GM13976 (cell line): ENCODE data around the gene LMCD1.

Experiments used
- DNase-seq: peaks from one replicate; pipeline ENCODE4 v3.0.0; 2012; ENCODE audit warnings: low spot score
- in situ Hi-C: fragments of 300-500 bp; cut with MboI; formaldehyde crosslinking; loops from one replicate; pipeline ENCODE4 v1.12.0; 2022; ENCODE audit warnings: low sequenced_read_pairs, mixed read lengths, inconsistent platforms; ENCODE audit not compliant: unreplicated experiment
- TF ChIP-seq, protein P1 (sequence below): IDR thresholded peaks from 2 replicates; pipeline ENCODE4 v1.5.1; 2012; ENCODE audit warnings: borderline replicate concordance, mild to moderate bottlenecking; ENCODE audit not compliant: insufficient read depth; ENCODE audit errors: extremely low read depth, missing control alignments, control extremely low read depth

The LMCD1 gene

DNA sequence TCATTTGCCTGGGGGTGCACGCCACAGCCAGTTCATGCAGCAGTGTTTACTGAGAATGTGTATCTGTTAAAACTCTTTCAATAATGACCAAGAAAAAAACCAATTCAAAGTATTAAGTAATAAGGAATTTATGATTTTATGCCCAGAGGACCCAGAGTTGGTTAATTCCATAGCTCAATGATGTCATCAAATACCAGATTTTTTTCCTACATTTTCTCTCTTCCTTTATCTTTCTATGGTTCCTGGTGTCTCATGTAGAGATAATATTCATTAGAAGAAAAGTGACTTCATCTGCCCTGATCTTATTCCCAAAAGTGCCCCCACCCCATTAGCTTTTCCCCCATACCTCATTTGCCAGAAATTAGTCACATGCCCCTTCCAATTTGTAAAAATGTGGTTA, 44.6 kb upstream of the LMCD1 start:
- in situ Hi-C loops: loop anchor here (10.0 kb wide), 1 partner anchor 168 kb away; no protein-coding TSS in a partner anchor
- TF ChIP-seq, protein P1, sequence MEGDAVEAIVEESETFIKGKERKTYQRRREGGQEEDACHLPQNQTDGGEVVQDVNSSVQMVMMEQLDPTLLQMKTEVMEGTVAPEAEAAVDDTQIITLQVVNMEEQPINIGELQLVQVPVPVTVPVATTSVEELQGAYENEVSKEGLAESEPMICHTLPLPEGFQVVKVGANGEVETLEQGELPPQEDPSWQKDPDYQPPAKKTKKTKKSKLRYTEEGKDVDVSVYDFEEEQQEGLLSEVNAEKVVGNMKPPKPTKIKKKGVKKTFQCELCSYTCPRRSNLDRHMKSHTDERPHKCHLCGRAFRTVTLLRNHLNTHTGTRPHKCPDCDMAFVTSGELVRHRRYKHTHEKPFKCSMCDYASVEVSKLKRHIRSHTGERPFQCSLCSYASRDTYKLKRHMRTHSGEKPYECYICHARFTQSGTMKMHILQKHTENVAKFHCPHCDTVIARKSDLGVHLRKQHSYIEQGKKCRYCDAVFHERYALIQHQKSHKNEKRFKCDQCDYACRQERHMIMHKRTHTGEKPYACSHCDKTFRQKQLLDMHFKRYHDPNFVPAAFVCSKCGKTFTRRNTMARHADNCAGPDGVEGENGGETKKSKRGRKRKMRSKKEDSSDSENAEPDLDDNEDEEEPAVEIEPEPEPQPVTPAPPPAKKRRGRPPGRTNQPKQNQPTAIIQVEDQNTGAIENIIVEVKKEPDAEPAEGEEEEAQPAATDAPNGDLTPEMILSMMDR: no peak
- no peak for DNase-seq

DNA sequence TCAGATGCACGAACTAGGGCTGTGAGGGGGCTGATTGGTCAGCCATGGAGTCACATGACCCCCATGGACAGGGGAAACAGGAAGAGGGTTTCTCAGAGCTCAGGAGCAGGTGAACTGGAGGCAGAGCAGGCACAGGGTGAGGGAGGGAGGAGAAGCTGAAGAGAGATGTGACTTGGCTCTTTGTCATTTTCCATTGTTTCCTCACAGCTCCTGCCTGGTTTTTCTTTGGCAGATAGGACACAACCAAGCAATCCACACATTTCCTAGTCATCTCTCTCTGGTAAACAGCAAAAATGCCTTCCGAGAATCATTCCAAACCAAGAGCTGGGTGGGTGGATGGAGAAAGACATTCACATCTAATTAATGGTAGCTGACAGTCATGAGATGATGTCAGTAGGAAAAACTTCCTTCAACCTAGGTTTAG, 43.4 kb upstream of the LMCD1 start:
- TF ChIP-seq, protein P1: no peak
- DNase-seq: no peak
- in situ Hi-C loops: loop anchor here (10.0 kb wide), 1 partner anchor 167 kb away; no protein-coding TSS in a partner anchor

DNA sequence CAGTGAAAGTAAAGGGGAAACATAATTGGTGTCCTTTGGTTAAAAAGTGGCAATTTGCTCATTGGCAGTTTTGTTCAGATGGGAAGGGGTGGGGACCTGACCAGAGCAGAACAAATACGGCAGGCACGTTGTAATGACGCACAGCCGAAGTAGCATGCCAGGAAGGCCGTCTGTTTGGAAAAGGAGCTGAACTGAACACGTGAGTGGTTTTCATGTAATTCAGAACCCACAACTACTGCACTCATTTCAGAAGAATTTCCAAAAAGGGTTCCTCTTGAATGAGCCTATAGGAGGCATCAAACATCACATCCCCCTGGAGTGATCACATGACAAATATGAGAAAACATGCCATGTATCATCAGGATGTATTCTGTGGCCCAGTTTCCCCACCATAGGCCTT, 42.9 kb upstream of the LMCD1 start:
- TF ChIP-seq, protein P1: no peak
- no peak for DNase-seq
- in situ Hi-C loops: loop anchor here (10.0 kb wide), 1 partner anchor 166 kb away; no protein-coding TSS in a partner anchor

DNA sequence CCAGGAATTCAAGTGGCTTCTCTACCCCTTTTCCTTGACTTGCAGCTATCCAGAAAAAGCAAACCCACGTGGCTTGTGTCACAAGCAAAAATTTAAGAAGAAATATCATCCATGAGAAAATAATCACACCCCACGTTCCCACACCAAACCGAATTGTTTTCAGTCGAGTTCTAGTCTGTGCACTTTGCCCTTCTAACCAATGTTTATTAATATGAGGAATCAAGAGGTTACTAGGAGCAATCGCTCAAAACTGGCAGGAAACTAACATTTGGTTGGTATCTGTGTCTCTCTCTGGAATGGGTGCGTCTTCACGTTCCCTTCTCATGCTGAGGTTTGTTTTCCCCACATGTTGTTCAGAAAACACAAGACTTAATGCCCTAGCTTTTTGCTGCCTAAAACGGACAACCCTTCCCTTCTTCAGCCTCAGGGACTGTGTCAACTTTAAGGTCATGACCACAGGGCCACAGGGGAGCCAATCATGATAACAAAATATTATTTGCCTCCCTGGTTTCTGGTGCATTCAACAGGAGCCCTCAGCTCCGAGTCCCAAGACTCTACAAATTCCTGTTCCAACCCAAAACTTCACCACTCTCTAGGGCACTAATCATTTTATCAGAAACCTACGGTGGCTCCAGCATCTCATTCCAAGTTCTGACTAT, 41.4 kb upstream of the LMCD1 start:
- TF ChIP-seq, protein P1: no peak
- in situ Hi-C loops: no loop called here
- DNase-seq: no peak

DNA sequence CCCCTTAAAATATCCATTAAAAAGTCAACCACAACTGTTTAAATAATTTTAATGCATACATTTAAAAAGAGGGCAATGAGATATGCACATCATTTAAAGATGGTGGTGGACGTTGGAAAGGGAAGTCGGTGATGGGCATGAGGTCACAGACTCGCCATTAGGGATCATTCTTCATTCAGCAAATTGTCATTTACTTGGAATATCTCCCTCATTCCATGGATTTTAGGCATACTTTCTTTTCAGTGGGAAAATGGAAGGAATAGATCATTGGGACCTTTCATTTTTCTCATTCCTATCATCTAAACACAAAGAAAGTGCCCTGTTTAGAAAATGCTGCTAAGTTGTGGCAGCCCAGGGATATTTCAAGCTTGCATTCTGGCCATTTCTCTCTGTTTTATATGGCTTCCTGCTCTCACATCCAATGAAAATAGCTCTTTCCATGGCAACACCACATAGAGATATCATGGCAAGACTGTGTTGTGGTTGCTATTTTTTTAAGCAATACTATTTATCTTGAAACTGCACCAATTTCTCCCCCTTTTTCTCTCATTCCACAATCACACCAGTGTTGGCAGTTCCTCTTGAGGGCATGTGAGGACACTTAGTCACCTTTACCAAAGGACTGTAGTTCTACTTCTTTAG, 40.7 kb upstream of the LMCD1 start:
- in situ Hi-C loops: no loop called here
- TF ChIP-seq, protein P1: no peak
- DNase-seq: no peak

DNA sequence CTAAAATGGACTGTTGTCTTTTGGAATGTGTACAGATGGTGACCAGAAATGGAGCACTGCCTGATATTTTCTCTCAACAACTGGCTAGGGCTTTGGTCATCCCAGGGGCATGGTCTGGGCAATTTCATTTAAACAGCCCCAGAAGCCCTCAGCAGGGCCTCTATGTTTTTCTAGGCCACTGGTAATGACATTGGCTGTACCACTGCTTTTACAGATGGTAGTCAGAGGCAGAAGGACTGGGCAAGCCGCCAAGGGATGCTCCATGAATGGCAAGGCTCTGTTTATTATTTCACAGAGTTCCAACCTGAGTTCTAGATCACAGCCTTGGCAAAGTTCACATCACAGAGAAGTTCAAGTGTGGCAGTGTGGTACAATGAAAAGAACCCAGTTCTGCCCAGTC, 37.0 kb upstream of the LMCD1 start:
- DNase-seq: no peak
- in situ Hi-C loops: no loop called here
- TF ChIP-seq, protein P1: no peak
